HG03159 (cell line): ENCODE measurements around the gene MEGF6.

Experiments
- ATAC-seq: cut with Tn5 transposase; IDR thresholded peaks from one replicate; pipeline ENCODE4 v1.9.1; 2021; ENCODE audit warnings: mild to moderate bottlenecking, moderate library complexity; ENCODE audit not compliant: unreplicated experiment

MEGF6 gene

DNA sequence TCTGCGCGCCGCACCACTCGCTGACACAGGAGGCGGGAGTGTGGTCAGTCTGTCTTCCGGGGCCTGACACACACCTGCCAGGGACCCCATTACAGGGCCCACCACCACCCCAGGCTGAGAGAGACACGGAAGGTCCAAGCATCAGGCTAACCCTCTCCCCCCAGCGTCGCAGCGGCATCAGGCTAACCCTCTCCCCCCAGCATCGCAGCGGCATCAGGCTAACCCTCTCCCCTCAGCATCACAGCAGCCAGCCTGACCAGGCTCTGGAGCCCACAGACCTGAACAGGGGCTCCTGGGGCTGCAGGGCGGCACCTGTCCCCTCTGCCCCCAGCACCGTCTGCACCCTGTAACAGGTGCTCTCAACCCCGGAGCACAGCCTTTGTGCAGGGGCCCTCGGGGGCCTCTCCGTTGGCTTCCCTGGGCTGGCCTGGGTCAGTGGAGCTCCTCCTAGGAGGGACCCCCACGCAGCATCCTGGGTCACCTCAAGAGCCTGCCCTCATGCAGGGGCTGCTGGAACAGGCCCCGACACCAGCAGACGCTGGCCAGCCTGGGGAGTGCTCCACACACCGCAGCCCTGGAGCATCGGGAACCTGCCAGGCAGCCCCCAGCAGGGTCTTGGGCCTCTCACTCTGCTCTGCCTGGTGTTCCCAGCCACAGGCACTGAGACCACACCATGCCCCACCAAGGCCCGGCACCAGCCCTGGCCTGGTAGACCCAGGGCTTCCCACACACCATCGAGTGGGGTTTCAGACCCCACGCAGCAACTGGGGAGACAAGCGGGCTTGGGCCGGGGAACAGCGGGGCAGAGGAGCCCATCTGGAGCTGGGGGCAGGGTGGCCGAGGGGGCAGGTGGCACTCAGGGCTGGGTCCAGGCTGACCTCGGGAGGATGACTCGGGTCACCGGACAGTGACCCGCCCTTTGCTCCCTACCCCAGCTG lies 67.0 kb downstream of the MEGF6 start:
- ATAC-seq = no peak

DNA sequence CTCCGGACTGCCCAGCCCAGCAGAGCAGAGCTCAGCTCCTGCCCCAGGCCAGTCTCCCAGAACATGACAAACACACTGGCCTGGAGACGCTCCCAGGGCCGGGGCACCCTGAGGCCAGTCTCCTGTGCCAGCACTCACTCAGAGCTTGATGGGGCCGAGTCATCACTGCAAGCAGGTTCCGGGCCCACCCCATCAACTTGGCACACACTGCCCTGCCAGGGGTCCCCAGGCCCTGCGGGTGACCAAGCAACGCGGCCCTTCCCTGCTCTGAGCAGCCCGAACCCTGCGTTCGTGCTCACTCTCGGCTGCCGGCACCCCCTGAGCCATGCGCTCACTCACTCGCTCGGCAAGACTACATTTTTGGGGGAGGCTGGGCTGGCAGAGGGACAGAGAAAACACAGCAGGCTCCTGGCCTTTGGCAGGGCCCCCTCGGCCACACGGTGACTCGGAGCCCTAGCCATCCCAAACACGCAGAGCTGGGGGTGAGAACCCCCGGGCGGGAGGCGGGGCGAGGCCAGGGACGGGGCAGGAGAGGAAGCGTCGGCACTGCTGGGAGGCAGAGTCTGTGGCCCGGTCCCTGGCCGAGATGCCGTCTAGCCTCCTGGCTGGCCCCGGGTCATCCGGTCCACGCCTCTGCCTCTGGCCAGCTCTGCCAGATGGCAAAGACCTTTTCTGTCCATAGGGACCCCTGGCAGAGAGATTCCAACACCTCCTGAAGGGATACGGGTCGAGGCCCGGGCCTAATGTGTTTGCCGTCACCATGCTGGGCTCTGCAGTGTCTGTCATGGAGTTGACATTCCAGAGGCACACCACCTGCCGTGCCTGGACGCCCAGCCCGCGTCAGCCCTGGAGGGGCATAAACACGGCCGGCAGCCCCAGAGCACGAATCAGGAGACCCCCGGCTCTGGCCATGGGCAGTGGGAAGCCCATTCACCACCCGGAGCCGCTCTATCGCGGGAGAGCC lies 68.0 kb downstream of the MEGF6 start:
- no peak for ATAC-seq

DNA sequence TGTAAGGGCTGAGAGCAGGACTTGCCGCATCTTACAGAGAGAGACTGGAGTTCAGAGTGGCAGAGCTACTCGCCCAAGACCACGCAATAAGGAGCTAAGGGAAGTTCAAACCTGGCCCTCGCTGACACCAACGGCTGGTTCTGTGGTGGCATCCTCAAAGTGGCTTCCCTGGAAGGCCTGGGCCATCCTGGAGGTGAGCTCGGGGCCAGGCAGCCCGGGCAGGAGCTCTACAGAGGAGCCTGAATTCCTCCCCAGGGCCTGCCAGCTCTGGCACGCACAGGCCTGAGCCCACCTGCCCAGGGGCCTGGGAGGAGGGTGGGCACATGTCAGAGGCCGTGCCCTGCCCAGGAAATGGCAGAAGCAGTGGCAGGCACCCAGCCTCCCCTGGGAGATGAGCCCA lies 68.6 kb downstream of the MEGF6 start:
- ATAC-seq = no peak

GRCh38 chr1:3541936-3542335 lies 69.4 kb downstream of the MEGF6 start:
- no peak for ATAC-seq

DNA sequence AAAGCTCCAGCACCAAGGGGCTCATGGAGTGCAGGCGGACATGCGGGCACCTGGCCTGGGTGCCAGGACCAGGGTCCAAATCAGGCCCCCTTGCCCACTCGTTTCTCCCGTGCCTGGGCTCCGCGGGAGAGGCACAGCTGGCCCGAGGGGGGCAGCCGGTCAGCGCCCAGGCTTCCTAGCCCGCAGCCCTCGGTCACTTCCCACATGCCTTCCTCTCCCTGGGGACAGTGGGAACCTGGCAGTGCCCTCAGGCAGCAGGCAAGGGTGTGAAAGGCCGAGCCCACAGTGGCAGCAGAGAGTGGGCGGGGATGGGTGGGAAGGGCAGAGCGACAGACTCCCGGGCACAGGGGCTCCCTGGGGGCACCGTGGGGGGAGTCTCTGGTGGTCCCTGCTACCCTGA lies 69.8 kb downstream of the MEGF6 start:
- no peak for ATAC-seq

DNA sequence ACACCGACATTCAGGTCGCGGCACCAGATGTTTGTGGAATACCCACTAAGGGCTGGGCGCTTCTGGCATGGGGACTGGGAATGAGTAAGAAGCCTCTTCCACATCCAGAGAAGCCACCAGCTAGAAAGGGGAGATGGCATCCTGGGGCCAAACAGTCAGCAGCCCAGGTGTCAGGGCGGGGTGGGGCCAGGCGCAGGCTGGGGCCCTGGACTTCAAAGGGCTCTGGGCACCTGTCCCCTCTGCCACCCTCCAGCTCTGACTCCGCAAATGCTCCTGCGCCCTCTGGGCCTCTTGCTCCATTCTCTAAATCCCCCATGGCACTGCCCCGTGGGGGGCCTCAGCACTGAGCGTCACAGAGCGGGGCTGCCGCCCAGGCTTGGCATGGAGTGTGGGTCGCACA lies 70.4 kb downstream of the MEGF6 start:
- no peak for ATAC-seq

DNA sequence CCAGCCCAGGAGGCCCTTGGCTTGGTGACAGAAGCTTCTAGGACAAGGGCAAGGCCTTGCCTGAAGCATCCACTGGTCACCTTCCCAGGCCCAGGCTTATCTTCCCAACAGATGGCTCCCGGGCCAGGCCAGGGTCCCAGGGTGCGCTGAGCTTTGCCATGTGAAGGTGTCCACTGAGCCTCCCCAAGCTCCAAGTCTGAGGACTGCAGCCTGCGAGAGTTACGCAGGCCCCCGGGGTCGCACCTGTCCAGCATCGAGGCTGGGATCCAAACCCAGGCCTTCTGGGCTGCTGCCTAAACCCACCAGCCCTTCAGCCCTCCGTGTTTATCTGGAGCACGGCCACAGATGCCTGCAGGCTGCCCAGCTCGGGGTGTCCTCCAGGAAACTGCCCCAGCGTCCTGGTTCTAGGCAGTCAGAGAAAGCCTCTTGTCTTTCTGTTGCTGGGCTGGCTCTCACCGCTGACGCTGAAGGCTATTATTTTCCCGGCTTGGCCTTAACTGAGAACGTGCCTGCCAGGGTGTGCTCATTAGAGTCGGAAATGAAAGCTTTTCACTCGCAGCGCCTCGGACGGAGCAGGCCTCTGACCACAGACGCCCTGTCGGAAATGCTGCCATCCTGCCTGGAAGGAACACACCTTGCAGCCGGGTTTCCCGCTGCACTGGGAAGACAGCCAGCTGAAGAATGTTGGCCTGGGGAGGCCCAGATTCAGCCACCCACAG lies 71.4 kb downstream of the MEGF6 start:
- ATAC-seq = no peak

DNA sequence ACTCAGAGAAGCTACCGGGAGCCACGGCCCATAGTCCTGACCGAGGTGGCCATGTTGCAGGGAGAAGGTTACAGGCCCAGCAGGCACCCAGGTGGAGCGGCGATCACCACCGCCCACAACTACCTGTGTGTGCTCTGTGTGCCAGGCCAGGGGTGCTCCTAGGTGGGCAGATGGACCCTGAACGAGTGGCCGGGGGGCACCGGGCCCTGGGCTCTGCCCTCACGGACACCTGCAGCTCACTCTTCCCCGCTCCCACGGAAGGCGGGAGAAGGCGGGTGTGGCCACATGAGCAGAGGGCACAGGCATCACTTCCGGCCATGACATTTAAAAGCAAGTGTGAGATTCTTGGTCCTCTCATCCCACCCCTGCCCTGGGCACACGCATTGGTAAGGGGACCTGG lies 73.9 kb downstream of the MEGF6 start:
- no peak for ATAC-seq

GRCh38 chr1:3536420-3537195 lies 74.7 kb downstream of the MEGF6 start:
- no peak for ATAC-seq

GRCh38 chr1:3535732-3536131 lies 75.6 kb downstream of the MEGF6 start:
- no peak for ATAC-seq

GRCh38 chr1:3534803-3535637 lies 76.3 kb downstream of the MEGF6 start:
- ATAC-seq = no peak

- ATAC-seq = no peak
Observed at GRCh38 chr1:3533067-3534048, 78.0 kb downstream of the MEGF6 start.

GRCh38 chr1:3531928-3532327 lies 79.4 kb downstream of the MEGF6 start:
- no peak for ATAC-seq

DNA sequence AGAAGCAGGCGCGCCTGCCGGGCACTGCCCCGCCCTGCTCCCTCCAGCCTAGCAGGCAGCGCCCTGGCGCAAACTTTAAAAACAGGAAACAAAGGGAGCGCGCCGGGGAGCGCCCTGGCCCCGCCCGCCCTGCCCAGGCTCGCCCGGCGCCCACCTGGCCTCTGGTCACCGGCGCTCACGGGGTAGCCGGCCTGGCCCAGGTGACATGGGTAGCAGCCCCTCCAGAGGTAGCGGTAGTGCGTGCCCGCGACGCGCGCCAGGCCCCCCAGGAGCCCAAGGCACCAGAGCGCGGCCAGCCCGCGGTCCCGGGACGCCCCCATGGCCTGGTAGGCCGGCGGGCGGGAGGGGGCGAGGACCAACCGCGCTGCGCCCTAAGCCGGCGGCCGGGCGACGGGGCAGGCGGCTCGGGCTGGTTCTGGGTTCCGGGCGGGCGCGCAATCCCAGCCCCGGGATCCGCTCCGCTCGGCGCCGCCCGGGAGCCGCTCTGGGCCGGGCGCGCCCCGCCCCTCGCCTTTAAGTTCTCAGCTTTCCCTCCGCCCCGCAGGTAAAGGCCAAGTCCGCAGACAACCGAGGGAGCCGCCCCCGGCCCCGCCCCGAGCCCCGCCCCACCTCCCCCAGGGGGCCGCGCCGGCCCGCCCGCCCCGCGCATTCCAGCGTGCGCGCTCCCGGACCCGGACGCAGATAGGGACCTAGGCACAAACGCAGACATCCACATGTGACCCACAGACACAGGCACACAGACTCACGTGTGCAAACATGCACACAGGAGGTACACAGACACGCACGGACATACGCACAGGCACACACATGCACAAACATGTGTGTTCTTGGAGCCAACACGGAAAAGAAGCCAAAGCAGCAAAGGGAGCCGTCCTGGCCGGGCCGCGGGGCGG lies 80.1 kb downstream of the MEGF6 start:
- no peak for ATAC-seq

GRCh38 chr1:3530086-3530925 lies 81.0 kb downstream of the MEGF6 start:
- ATAC-seq = no peak

DNA sequence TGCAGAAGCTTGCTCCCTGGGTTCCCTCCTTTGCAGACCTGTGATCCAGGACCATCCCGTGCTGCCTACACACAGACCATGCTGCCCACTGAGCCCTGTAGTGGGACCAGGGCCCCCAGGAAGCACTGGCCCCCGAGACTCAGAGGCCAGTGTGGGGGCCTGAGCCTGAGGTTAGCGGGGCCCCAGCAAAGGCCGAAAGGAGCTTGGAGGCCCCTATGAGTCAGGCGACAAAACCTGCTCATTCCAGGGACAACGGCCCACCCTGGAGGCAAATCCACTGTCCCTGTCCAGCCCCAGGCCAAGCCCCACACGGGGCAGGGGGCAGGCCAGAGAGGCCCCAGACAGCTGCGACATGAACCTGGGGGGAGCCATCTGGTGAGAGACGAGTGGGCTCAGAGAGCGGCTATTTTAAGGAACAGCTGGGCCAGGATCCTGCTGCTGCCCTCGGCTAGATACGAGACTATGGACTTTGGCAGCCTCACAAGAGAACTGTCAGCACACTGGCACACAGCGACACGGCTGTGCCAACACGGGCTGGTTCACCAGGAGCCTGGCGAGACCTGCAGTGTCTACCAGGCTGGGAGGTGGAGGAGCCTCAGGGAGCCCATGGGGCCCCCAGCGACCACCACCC lies 82.1 kb downstream of the MEGF6 start:
- ATAC-seq = no peak
